Neural progenitor cell (in vitro differentiated cells): ENCODE results near the gene NKX2-2. TPM values are rescaled to one million over a fixed set of nuclear protein-coding genes. Genes with fewer than 3 reads are reported as not detected.

Source experiments
- DNase-seq: peaks from one replicate; pipeline ENCODE4 v3.0.0-alpha.2; 2016; ENCODE audit warnings: low spot score
- H2AFZ ChIP-seq: fragments of 200-600 bp; sonication (generic); replicated peaks from 2 replicates; pipeline ENCODE4 v1.6.1; 2016; ENCODE audit warnings: antibody characterized with exemption
- H3F3A ChIP-seq: fragments of 200-600 bp; sonication (generic); 2 replicates; pipeline ENCODE4 v1.6.1; 2016; ENCODE audit warnings: antibody characterized with exemption, low read depth
- H3K27ac ChIP-seq: fragments of 200-600 bp; sonication (generic); 2 replicates; pipeline ENCODE4 v1.5.1; 2016; ENCODE audit warnings: mild to moderate bottlenecking
- H3K27me3 ChIP-seq: fragments of 200-600 bp; sonication (generic); 2 replicates; pipeline ENCODE4 v1.6.1; 2016; ENCODE audit warnings: mild to moderate bottlenecking, moderate library complexity
- H3K36me3 ChIP-seq: fragments of 200-600 bp; sonication (generic); 2 replicates; pipeline ENCODE4 v1.5.1; 2016
- H3K4me1 ChIP-seq: fragments of 200-600 bp; sonication (generic); 2 replicates; pipeline ENCODE4 v1.6.1; 2016; ENCODE audit warnings: mixed run types
- H3K4me2 ChIP-seq: fragments of 200-600 bp; sonication (generic); 2 replicates; pipeline ENCODE4 v1.6.1; 2016
- H3K4me3 ChIP-seq: fragments of 200-600 bp; sonication (generic); 2 replicates; pipeline ENCODE4 v1.5.1; 2016
- H3K79me2 ChIP-seq: fragments of 200-600 bp; sonication (generic); 2 replicates; pipeline ENCODE4 v1.6.1; 2016; ENCODE audit warnings: low read depth
- H3K9ac ChIP-seq: fragments of 200-600 bp; sonication (generic); 2 replicates; pipeline ENCODE4 v1.6.1; 2016
- H3K9me3 ChIP-seq: fragments of 200-600 bp; sonication (generic); 2 replicates; pipeline ENCODE4 v1.5.1; 2016; ENCODE audit warnings: low read depth
- H4K20me1 ChIP-seq: fragments of 200-600 bp; sonication (generic); 2 replicates; pipeline ENCODE4 v1.6.1; 2016; ENCODE audit warnings: low read depth
- H3K27ac Mint-ChIP-seq: 3 replicates; pipeline ENCODE4 v1.8.0; 2021; ENCODE audit warnings: mixed read lengths
- H3K27me3 Mint-ChIP-seq: 2 replicates; pipeline ENCODE4 v1.8.0; 2022; ENCODE audit warnings: low read depth, mild to moderate bottlenecking, inconsistent platforms, moderate library complexity, mixed read lengths; ENCODE audit not compliant: insufficient read depth
- H3K36me3 Mint-ChIP-seq: 3 replicates; pipeline ENCODE4 v1.8.0; 2021; ENCODE audit warnings: mixed read lengths
- H3K4me1 Mint-ChIP-seq: 3 replicates; pipeline ENCODE4 v1.8.0; 2021; ENCODE audit warnings: mixed read lengths
- H3K4me3 Mint-ChIP-seq: 3 replicates; pipeline ENCODE4 v1.8.0; 2021; ENCODE audit warnings: mild to moderate bottlenecking, moderate library complexity, mixed read lengths
- H3K9me3 Mint-ChIP-seq: 3 replicates; pipeline ENCODE4 v1.8.0; 2020; ENCODE audit warnings: mixed read lengths
- EZH2 ChIP-seq: fragments of 200-600 bp; sonication (generic); IDR thresholded peaks from 2 replicates; pipeline ENCODE4 v1.6.1; 2017; ENCODE audit warnings: antibody characterized with exemption, mild to moderate bottlenecking, moderate library complexity
- EZH2phosphoT487 ChIP-seq: fragments of 200-600 bp; sonication (generic); IDR thresholded peaks from 2 replicates; pipeline ENCODE4 v1.6.1; 2017; ENCODE audit warnings: antibody characterized with exemption
- total RNA-seq: library from RNA; depleted of rRNA; stranded (reverse); fragments of >200 nt; gene quantifications from 2 replicates; pipeline ENCODE4 v1.2.3, GENCODE V29; 2015; ENCODE audit warnings: low replicate concordance
- TF ChIP-seq, protein P1 (sequence below): fragments of 200-600 bp; sonication (generic); IDR thresholded peaks from 2 replicates; pipeline ENCODE4 v1.5.1; 2017; ENCODE audit warnings: antibody characterized with exemption, mild to moderate bottlenecking

NKX2-2 gene
- total RNA-seq, 1 donor from 2014 or later, result not detected

GRCh38 chr20:21523281-21523868 lies 9.5 kb upstream of the NKX2-2 start:
- no peaks in the 10 kb centered on the region for H3K36me3 Mint-ChIP-seq

DNA sequence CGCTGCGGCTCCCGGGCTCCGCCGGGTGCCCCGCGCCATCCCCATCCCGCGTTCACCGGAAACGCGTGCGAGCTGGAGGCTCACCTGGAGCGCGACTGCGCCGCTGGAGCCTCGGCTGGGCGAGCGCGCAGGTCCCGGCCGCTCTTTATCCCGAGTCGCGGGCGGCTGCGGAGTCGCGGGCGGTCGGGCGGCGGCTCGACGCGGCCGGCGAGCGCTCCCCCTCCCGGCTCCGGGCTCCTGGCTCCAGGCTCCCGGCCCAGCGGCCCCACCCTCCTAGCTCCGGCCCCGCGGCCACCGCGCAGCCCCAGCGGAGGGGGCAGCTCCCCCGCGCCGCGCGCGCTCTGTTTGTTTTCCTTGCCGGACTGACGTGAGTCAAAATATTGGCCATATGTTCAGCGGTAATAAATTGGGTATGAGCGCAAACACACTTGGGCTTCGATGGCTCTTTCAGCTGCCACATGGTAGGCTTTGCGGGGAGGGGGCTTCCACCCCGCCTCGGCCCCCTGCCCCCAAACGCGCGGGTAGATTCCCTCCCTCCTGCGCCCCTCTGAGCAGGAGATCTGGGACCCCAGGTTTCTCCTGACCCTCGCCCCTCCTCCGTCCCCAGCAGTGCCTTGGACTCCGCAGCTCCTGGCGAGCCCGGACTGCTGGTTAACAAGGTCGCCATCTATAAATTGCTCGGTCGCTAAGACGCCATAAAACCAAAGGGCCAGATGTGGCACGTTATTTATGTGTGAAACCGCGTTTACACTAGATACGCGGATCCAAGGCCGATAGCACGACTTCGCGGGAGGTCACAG lies 8.8 kb upstream of the NKX2-2 start:
- H3F3A ChIP-seq, result peaks cover 12% of the 10 kb centered on the region
- Mint-ChIP-seq H3K4me3 (peak overlapping the region; percentile 50), H3K27ac (no peak overlapping the region), H3K27me3 (peaks cover 86% of the 10 kb centered on the region), H3K4me1 (peaks cover 16% of the 10 kb centered on the region), H3K9me3 (peaks cover 8% of the 10 kb centered on the region), H3K36me3 (no peaks in the 10 kb centered on the region)
- no peak overlapping the region for H3K9ac ChIP-seq
- no peaks in the 10 kb centered on the region for H3K79me2 ChIP-seq
- H3K4me2 ChIP-seq, result peak overlapping the region; percentile 76
- TF ChIP-seq, protein P1, sequence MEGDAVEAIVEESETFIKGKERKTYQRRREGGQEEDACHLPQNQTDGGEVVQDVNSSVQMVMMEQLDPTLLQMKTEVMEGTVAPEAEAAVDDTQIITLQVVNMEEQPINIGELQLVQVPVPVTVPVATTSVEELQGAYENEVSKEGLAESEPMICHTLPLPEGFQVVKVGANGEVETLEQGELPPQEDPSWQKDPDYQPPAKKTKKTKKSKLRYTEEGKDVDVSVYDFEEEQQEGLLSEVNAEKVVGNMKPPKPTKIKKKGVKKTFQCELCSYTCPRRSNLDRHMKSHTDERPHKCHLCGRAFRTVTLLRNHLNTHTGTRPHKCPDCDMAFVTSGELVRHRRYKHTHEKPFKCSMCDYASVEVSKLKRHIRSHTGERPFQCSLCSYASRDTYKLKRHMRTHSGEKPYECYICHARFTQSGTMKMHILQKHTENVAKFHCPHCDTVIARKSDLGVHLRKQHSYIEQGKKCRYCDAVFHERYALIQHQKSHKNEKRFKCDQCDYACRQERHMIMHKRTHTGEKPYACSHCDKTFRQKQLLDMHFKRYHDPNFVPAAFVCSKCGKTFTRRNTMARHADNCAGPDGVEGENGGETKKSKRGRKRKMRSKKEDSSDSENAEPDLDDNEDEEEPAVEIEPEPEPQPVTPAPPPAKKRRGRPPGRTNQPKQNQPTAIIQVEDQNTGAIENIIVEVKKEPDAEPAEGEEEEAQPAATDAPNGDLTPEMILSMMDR, result no peak
- peak; percentile 67 for TF ChIP-seq EZH2
- H3K27ac ChIP-seq, result no peak overlapping the region
- DNase-seq, result peak; percentile 76
- H3K27me3 ChIP-seq, result peaks cover 100% of the 10 kb centered on the region
- H3K4me3 ChIP-seq, result peak overlapping the region; percentile 52
- H3K4me1 ChIP-seq, result peaks cover 32% of the 10 kb centered on the region
- no peaks in the 10 kb centered on the region for H3K36me3 ChIP-seq
- H3K9me3 ChIP-seq, result no peaks in the 10 kb centered on the region
- peaks cover 71% of the 10 kb centered on the region for H4K20me1 ChIP-seq
- peak overlapping the region; percentile 2 for H2AFZ ChIP-seq

More at GRCh38 chr20:21523281-21523868, 9.5 kb upstream of the NKX2-2 start:
- H2AFZ ChIP-seq, result no peak overlapping the region
- peak overlapping the region; percentile 52 for H3K4me3 ChIP-seq
- no peak overlapping the region for H3K9ac ChIP-seq
- peaks cover 25% of the 10 kb centered on the region for H3K4me1 ChIP-seq
- no peaks in the 10 kb centered on the region for H3K79me2 ChIP-seq
- peak; percentile 59 for TF ChIP-seq EZH2
- TF ChIP-seq, protein P1, result no peak
- peak; percentile 82 for TF ChIP-seq EZH2phosphoT487
- DNase-seq, result no peak
- no peak overlapping the region for H3K4me3 Mint-ChIP-seq
- H4K20me1 ChIP-seq, result peaks cover 64% of the 10 kb centered on the region
- H3K27me3 ChIP-seq, result peaks cover 100% of the 10 kb centered on the region
- H3K27me3 Mint-ChIP-seq, result peaks cover 83% of the 10 kb centered on the region
- peaks cover 8% of the 10 kb centered on the region for H3K9me3 Mint-ChIP-seq
- peaks cover 12% of the 10 kb centered on the region for H3F3A ChIP-seq
- no peaks in the 10 kb centered on the region for H3K36me3 ChIP-seq
- H3K27ac Mint-ChIP-seq, result no peak overlapping the region
- peak overlapping the region; percentile 76 for H3K4me2 ChIP-seq
- H3K4me1 Mint-ChIP-seq, result peaks cover 11% of the 10 kb centered on the region
- no peaks in the 10 kb centered on the region for H3K9me3 ChIP-seq
- H3K27ac ChIP-seq, result no peak overlapping the region

DNA sequence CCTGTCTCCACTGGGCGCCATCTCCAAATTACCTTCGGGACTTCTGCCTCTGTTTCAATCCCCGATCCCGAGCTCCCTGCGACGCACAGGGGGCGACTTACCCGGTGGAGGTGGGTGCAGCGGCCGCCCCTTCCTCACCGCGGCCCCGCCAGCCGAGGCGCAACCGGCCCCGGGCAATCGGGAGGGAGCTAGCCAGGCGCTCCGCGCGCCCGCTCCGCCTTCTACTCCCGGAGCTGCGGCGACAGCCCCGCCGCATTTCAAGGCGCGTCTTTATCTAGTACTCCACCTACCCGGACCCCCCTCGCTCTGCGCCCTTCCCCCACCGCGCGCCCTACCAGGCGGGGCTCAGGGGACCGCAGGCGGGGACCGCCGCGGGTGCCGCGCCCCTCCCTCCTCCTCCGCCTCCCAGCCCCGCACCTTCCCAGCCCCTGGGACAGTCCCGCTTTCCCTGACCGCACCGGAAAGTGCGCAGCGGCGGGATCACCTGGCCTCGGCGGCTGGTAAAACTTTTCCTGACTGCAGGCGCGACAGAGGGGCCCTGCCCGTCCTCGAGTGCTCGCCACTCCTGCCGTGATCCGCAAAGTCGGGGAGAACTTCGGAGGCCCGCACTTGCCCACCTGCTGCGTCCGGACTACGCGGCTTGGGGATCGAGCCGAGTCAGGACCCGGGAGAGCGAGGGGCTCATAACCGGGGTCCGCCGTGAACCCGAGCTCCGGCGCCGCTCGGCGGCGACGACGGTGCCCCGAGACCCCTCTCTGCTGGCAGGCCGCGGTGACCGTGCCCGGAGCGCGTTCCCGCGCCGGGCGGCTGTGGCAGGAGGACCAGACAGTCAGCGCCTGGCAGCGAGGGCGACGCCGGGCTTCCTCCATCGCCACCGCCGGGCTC lies 8.0 kb upstream of the NKX2-2 start:
- Histone ChIP-seq H4K20me1 (peaks cover 79% of the 10 kb centered on the region), H3K27me3 (peaks cover 100% of the 10 kb centered on the region), H3K4me3 (peak overlapping the region; percentile 52), H3K36me3 (no peaks in the 10 kb centered on the region), H3K4me2 (peak overlapping the region; percentile 76), H3K79me2 (no peaks in the 10 kb centered on the region), H3K9me3 (no peaks in the 10 kb centered on the region), H3F3A (peaks cover 15% of the 10 kb centered on the region), H3K27ac (no peak overlapping the region), H3K9ac (no peak overlapping the region), H2AFZ (peak overlapping the region; percentile 2), H3K4me1 (peaks cover 40% of the 10 kb centered on the region)
- Mint-ChIP-seq H3K9me3 (peaks cover 8% of the 10 kb centered on the region), H3K4me1 (peaks cover 19% of the 10 kb centered on the region), H3K27me3 (peaks cover 86% of the 10 kb centered on the region), H3K36me3 (no peaks in the 10 kb centered on the region), H3K4me3 (no peak overlapping the region), H3K27ac (no peak overlapping the region)
- DNase-seq, result peak; percentile 67
- TF ChIP-seq EZH2phosphoT487, result peak; percentile 99
- peak; percentile 99 for TF ChIP-seq EZH2
- TF ChIP-seq, protein P1, result no peak
